GM21528 (cell line): Measurements from ENCODE around the gene NHLH2.

ENCODE experiments used
- ATAC-seq: cut with Tn5 transposase; IDR thresholded peaks from one replicate; pipeline ENCODE4 v1.9.1; 2021; ENCODE audit warnings: mild to moderate bottlenecking, moderate library complexity; ENCODE audit not compliant: unreplicated experiment, low FRiP score

The NHLH2 gene

DNA sequence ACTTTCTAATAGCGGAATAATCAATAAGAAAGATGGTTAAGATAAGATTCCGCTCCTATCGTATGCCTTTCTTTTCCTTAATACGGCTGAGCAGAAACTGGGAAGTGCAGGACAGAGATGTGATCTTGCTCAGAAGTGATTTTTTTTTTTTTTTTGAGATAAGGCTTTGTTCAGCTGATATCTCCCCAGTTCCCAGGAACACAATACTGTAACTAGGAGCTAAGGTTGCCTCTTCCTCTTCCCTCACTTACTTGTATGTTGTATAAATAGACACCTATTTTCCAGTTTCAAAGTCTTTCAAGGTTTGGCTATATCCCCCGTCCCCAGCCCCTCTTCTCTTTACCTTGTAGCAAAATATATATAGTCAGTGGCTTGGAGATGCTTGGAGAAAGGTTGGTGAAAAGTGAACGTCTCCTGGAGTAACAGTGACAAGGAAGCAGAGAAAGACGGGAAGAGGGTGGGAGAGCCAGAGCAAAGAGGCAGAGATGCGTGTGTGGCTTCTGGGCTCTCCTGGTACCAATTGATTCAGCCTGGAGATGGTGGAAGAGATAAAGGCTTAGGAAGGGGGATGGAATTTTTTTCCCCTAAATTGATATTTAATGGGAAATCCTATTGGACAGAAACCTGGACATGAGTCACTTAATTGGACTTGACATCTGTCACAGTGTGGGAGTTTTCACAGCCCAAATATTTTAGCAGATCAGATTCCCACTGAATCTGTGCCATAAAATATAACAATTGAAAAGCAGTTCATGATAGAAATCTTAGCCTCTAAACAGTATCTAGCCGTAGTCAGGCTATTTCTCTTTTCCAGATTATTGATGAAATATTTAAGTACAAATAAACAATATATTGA lies at the start of gene NHLH2:
Gene NHLH2 (minus strand): TSS at position 522 of the 856 bp plus-strand sequence. CDS start 2,754 bp downstream, outside the sequence.
- no peak for ATAC-seq

GRCh38 chr1:115890580-115890979 lies 49.7 kb upstream of the NHLH2 start:
- ATAC-seq, result no peak

DNA sequence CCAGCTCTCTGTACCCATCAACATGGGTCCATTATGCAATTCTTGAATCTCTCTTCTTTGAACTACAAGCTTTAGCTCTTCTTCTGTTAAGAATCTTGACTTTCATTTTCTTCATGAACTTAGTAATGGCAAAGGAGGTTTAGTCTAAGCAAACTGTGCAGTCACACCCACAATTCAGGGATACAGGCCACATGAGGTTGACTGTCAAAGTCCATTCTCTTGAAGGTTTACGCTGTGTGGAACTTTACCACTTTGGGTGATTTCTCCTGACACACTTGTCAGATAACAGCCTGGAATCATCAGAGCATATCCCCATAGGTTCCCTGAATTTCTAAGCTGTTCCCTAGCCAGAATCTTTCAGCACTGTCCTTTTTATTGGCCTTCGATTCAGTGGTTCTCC lies 48.0 kb upstream of the NHLH2 start:
- ATAC-seq, result no peak

DNA sequence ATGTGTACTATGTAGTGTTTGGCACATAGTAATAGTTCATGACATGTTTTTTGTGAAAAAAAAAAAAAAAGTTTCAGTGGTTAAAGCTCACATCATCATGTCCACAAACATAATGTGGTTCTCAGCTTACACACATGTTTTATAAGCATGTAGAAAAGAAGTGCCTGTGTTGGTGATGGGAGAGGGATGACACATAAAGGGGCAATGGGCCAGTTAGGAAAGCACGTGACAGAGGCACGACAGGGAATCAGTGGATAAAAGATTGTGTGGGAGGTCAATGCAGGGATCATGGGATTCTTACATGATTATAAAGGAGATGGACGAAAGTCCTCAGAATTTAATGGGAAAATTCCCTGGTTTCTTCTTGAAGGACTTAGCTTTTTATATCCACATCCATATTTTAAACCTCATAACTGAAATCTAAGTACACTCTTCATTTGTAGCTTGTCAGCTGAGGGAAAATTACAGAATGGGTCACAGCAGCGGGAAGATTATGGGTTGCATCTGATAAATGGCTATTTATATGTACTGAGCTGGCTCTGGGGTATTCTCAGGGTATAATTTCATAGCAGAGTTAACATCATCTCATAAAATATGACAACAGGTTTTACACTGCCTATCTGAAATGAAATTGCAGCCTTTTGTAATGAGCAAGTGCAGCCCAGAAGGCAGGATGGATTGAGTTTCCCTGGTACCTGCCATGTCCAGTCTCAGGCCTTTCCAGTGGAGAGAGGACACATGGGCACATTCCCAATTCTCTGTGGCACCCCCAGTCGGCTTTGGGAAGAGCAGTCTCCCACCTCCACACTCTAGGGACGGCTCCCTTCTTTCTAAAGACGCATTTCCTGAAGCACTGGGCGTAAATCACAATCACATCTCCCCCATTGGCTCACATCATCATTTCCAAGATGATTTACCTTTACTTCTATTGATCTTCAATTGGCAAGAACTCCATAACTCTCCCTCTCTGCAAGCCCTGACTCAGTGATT lies 42.3 kb upstream of the NHLH2 start:
- no peak for ATAC-seq

- ATAC-seq, result no peak
These were observed 40.2 kb upstream of the NHLH2 start for GRCh38 chr1:115880981-115881672.

DNA sequence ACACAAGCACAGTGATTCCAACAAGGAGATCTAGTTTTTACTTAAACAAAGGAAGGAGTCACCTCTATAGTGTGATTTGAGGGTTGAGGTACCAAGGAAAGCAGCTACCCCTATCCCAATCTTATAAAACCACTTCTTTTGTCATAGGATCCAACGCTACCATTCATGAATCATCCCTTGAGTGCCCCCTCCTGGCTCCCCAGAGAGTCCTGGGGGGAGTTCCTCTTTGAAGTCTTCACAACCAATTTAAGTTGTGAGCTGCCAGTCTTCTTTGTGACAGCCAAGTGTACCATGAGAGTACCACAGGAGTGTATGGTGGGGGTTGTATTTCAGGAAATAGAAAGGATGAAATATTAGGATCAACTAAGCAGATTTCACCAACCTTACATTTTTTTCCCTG lies 39.1 kb upstream of the NHLH2 start:
- no peak for ATAC-seq

- ATAC-seq, result no peak
These were observed 36.6 kb upstream of the NHLH2 start for GRCh38 chr1:115877511-115877910.

DNA sequence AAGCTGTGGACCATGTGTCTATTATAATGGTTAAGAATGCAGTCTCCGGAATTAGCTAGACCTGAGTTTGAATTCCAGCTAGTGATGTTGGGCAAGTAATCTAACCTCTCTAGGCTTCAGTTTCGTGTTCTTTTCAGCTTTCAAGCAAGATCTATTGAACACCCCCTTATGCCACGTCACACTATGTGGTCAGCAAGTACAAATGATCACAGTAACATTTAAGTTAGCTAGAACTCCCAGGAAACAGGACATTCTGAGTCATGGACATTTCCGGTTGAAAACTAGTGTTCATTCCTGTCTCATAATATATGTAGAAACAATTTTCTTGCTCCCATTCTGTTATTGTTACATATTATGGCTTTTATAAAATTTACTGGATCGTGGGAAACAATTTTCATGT lies 34.0 kb upstream of the NHLH2 start:
- no peak for ATAC-seq

DNA sequence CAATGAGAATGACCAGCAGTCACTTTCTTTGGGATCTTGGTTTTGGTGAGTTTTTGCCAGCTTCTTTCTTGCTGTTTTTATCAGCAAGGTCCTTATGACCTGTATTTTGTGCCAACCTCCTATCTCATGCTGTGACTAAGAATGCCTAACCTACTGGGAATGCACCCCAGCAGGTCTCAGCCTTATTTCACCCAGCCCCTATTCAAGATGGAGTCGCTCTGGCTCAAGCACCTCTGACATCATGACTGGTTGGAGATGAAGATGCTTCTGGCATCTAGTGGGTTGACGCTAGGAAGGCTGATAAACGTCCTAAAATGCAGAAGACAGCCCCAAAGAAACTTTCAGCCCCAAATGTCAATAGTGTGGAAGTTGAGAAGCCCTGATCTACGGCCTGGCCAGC lies 33.6 kb upstream of the NHLH2 start:
- ATAC-seq, result no peak

DNA sequence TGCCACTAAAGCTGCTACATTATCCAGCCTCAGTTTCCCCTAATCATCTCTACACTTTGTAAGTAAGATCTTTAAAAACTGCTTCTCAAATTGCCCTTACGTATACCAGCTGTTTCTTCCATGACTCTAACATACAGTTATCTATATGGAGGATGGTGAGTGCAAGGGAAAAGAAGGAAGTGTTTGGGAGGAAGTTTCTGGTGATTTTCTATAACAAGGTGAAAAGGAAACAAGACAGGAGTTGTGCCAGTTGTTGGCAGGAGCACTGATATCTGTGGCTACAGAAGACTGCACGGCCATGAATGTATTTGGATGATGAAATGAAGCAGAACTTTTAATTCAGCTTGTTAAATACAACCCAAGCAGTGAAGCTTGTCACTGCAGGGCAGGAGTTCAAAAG lies 32.3 kb upstream of the NHLH2 start:
- ATAC-seq, result no peak

GRCh38 chr1:115869064-115869463 lies 28.1 kb upstream of the NHLH2 start:
- ATAC-seq, result no peak

DNA sequence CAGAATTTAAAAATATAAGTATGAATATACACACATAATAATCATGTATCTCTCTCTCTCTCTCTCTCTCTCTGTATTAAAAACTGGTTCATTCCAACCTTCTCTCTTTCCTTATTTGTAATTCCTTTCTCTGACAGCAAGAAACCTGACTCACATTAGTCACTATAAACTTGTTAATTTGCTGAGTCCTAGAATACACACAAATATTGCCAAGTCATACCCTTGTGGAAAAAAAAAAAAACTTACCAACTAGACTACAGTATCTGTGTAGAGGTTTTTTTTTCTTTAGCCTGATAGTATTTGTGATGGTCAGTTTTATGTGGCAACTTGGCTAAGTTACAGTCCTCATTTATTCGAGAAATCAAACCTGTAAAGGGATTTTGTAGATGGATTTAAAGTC lies 26.3 kb upstream of the NHLH2 start:
- no peak for ATAC-seq

- ATAC-seq, result no peak
These were observed 24.9 kb upstream of the NHLH2 start for GRCh38 chr1:115865704-115866380.

GRCh38 chr1:115862403-115862802 lies 21.5 kb upstream of the NHLH2 start:
- ATAC-seq, result no peak

DNA sequence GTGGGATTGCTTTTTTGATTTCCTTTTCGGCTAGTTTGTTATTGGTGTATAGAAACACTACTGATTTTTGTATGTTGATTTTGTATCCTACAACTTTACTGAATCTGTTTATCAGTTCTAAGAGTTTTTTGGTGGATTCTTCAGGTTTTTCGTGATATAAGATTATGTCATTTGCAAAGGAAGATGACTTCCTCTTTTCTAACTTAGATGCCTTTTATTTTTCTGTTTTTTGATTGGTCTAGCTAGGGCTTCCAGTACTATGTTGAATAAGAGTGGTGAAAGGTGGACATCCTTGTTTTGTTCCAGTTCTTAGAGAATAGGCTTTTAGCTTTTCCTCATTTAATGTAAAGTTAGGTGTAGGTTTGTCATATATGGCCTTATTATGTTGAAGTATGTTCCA lies 13.1 kb upstream of the NHLH2 start:
- ATAC-seq, result no peak

DNA sequence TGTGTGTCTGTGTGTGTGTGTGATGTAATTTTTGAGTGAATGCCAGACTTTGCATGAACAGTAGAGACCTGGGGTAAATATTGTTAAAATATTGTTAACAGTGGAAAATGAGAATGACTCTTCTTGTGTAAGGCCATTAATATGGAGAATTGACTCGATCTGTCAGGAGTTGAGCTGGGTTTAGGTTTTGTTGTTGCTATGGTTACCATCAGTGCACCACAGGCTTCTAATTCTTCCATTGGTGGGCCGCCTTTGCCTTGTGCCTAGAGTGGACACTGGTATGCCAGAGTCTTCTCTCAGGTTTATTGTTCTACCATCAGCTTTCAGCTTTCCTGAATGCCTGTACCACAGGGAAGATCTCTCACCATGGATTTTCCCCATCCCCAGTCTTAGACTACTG lies 10.0 kb upstream of the NHLH2 start:
- no peak for ATAC-seq

- ATAC-seq, result no peak
These were observed 6.9 kb upstream of the NHLH2 start for GRCh38 chr1:115847787-115848186.

DNA sequence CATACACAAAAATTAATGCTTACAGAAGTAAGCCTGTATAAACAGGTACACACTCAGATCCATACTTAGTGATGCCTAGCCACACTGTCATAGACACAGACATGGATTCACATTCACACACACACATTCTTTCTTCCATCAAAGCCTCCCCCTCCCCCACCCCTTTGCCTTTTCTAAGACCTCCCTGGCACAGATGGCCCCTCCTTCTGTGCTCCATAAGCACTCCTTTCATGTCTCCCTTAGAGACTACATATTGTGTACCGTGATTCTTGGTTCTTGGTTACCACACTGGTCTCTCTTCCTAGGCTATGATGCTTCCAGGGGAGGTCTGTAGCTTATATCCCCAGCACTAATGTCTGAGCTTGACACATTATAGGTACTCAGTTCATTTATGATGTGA lies 2.0 kb upstream of the NHLH2 start:
- no peak for ATAC-seq

GRCh38 chr1:115839679-115840237 lies 1.2 kb downstream of the NHLH2 start:
- ATAC-seq, result no peak
